SH-SY5Y (cell line): ENCODE results near the gene SUSD6.

ENCODE experiments used
- GATA2 ChIP-seq: IDR thresholded peaks from 2 replicates; pipeline ENCODE4 v1.6.1; 2011; ENCODE audit warnings: mild to moderate bottlenecking, low read depth, low read length
- GATA3 ChIP-seq: IDR thresholded peaks from 2 replicates; pipeline ENCODE4 v1.6.1; 2011; ENCODE audit warnings: low read depth, mild to moderate bottlenecking, low read length, moderate library complexity

SUSD6 gene

DNA sequence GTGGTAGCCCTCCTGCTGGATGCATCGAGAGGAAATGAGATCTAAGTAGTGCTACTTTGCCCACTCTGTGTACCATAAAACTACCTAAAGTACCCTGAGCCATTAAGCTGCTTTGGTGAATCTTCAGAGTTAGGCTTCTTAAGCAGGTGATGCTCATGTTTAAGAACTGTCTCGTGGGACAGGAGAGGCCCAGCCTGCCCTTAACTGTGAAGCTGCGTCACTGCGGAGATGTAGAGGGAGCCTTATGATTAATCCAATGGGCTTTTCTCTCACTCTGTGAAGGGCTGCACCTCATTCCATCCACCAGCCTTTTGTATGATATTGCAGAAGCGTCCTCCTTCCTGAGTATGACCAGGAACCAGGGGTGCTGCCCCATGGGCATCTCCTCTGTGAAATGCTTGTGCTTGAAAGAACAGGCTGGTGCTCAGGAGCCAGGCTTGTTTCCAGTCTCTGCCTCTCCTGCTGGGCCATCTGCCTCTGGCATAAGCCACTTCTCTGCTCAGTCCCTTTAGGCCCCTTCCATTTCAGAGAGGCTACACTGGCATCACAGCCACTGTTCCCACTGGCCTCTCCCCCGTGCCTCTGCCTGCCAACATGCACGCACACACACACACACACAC lies 30.0 kb upstream of the SUSD6 start:
- TF ChIP-seq GATA3 (no peak), GATA2 (no peak)

DNA sequence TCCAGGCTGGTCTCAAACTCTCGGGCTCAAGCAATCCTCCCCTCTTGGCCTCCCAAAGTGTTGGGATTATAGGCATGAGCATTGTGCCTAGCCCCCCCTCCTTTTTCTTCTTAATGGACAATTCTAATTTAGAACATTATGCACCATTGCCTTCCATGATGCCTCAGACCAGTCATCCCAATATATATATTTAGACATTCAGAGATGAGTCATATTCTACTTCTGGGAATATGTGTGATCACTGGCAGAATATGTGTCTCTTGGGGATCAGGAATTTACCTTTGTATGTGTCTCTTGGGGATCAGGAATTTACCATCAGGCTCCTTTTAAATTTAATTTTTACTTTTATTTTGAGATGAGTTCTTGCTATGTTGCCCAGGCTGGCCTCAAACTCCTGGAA lies 29.2 kb upstream of the SUSD6 start:
- TF ChIP-seq GATA3 (no peak), GATA2 (no peak)

DNA sequence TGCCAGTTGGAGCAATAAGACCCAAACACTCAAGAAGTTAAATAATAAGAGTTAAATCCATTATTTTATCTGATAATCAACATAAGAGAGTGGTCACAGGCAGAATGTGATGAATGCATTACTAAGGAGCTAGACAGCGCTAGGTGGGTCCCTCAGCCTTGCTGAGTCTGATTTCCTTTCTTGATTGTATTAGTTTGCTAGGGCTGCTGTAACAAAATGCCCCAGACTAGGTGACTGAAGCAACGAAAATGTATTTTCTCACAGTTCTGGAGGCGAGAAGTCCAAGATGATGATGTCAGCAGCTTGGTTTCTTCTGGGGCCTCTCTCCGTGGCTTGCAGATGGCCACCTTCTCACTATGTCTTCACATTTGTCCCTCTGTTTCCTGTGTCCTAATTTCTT lies 28.6 kb upstream of the SUSD6 start:
- no peak for TF ChIP-seq GATA2
- no peak for TF ChIP-seq GATA3

DNA sequence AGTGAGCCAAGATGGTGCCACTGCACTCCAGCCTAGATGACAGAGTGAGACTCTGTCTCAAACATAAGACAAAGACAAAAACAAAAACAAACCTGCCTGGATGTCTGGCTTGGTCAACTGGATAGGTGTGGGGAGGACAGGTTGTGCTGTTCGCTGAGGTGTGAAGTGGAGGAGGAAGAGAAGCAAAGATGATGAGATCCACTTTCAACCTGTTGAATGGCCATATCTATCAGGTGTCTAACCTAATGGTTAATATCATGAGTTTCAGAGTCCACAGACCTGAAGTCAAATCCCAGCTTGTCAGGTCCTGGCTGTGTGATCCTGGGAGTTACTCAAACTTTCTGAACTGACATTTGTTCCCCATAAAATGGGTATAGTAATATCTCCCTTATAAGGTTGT lies 27.0 kb upstream of the SUSD6 start:
- TF ChIP-seq GATA2 (no peak), GATA3 (no peak)

DNA sequence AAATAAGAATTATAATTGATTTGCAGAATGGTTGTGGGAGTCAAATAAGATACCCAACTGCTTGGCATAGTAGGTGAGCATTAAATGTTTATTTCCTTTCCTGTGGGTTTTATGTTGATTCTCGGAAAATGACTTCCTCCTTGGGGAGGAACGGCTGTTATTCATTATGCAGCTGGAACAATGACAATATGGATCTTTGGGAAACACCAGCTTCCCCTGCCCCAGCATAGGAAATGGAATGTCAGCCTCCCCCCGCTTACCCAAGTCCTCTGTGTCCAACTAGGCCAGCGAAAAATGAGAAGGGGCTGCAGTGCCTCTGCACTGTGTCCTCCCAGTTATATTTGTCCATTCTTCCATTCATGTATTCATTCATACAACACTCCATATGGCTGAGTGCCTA lies 25.0 kb upstream of the SUSD6 start:
- no peak for TF ChIP-seq GATA3
- no peak for TF ChIP-seq GATA2

DNA sequence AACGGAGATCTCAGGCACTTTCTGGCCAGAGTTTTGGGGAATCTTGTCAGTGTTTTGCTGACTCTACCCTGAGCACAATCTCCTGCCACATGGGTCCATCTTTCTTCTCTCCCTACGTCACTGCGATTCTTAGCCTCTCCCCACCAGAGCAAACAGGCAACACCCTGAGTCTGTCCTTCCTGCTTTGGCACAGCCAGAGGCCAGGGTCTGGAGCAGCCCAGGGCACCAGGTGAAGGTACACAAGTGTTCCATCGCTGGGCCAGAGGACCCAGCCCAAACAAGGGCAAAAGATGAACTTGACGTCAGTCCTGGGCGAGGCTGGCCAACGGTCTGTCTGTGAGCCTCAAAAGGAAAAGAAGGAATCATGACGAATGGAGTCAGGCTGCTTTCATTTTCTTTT lies 24.0 kb upstream of the SUSD6 start:
- no peak for TF ChIP-seq GATA3
- no peak for TF ChIP-seq GATA2

DNA sequence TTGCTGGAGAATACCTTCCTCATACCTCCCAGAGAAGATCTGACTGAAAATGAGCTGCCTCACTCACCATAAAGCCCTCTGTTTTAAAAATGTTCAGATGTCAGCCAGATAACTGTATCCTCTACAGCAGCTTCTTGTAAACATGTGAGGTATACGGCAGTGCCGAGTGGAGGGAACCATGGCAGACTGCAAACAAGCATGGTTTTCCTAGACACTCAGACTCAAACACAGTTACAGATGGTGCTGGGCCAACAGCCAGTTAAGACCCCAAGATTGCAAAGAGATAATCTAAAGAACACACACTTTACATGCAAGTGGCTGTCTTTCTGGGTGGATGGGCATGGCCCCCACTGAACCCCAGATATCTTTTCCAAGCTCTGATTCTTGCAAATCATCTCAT lies 20.1 kb upstream of the SUSD6 start:
- TF ChIP-seq GATA3 (no peak), GATA2 (no peak)

DNA sequence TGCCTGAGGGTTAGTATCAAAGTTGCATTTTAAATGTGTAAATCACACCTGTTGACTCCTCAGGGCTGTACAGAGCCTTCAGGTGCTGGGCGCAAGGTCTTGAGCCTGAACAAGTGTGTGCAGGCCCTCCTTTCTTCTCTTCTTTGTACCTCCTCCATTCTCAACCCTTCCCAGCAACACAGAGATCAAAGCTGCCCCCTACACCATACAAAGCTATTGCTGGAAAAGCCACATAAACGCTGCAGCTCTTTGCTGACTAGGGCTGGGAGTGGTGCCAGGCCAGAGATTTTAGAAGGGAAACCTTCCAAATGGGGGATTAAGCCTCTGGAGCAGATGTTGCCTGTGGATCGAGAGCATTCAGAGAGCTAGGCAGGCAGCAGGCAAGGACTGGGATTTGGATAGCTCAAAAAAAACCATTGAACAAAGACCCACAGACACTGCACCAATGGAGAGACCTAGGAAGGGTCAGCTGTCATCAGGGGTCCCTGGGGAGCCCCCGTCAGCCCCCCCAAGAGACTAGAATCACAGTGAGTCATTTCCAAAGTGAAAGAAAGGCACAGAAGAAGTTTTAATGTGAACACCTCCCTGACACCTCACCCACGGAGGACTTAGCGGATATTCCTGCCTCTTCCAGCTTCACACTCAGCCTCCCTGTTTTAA lies 18.2 kb upstream of the SUSD6 start:
- TF ChIP-seq GATA2, result no peak
- TF ChIP-seq GATA3, result no peak

DNA sequence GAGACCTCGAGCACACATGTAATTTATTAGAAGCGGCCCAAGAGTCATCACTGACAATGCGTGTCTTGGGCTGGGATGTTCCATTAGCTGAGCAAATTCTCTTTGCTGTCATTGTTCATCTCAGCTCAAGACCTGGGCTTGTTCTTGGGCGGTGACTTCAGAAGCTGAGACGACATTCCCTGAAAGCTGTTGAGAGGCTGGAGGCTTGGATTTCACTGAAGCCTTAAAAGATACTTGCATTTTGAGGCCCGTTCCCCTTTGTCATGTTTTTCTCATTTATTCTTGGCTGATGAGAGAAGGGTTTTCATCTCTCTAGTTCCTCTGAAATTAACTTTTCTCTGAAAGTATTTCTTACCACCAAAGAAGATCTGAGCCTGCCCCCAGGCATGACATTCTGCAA lies 16.6 kb upstream of the SUSD6 start:
- TF ChIP-seq GATA3 (no peak), GATA2 (no peak)

DNA sequence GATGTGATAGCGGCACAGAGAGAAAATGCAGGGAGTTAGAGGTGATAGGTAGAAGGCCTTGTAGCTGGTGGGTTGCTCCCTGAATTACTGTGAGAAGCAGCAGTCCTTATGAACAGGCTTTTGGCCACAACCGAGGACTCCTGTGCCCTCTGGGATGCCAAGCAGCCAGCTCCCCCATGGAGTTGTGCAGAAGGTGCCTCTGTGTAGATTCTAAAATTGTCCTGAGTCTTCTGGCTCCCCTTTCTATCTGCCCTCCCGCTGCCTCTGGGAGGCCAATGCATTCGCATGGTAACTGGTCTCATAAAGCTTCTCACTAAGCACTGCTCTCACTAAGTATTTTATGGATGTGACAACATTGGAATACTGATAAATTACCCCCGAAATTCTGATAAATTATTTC lies 16.1 kb upstream of the SUSD6 start:
- TF ChIP-seq GATA2, result no peak
- no peak for TF ChIP-seq GATA3

DNA sequence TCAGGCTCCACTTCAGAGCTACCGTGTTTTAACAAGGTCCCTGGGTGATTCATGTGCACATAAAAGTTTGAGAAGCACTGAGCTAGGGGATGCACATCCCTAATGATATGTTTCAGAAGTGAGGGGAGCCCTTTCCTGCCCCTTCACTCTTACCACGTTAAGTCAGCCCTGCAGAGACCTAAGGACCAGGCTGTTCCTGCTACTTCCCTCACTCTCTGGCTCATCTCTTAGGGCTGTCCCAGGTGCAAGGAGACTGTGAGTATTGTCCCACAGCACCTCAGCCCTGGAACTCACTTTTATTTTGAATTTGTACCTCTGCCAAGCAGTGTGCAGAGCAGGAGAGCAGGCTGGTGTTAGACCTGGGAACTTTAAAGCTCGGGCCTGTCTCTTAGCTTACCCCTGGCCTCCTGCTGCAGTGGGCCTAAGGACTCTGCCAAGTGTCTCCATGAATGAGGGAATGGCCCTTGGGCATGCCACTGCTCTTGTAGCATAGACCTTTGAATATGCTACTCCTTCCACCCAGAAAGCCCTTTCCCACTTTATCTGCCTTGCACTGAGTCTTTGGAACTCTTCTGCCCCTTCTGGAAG lies 11.0 kb upstream of the SUSD6 start:
- TF ChIP-seq GATA2 (no peak), GATA3 (no peak)

DNA sequence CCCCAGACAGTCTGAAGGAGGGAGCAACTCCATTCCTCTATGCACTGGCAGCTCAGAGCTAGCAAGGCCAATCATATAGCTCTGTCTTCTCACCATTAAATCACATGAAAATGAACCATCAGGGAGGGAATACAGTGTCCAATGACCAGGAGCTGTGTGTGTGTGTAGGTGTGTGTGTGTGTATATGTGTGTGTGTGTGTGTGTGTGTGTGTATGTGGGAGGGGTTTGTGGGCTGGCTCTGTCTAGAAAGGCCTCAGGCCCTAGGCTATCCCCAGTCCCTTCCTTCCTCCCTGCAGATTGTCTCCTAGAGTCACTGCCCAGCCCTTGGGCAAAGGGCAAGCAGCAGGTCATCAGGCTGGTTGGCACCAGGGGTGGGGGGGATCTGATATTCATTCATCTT lies 5.7 kb upstream of the SUSD6 start:
- TF ChIP-seq GATA2 (no peak), GATA3 (no peak)

DNA sequence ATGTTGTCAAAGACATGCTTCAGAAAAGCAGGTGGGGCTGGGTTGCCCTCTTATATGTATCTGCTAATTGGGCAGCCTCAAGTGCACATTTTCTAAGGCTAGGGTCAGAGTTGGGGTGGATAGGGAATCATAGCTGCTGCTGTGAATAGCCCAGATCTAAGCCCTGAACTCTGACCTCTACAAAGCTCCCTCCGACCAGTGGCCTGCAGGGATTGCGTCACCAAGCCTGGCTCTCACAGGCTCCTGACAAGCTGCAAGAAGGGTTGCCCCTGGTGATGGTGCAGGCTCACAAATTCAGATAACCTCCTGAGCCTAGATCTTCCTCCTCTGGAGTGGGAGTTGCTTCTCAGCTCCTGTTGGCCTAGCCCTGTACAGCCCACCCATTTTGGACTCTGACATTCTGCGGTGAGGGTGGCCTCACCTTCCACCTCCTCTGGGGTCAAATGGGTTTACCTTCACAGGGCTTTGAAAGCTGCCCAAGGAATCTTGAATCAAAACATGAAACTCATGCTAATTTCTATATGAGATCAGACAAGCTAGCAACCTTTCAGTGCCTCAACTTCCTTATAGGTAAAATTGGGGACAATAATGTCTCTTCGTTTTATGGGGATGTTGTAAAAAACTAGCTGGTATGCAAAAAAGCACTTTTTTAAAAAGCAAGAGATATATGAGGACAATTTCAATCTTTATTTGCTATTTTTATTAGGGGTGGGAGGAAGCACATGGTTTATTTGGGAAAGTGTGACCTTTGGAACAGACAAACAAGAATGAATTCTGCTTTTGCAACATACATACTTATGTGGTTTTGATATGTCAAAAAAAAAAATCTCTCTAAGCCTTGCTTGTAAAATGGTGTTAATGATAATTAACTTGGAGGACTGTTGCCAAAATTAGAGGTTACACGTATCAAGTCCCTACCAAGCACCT lies 4.9 kb upstream of the SUSD6 start:
- TF ChIP-seq GATA2 (no peak), GATA3 (no peak)
